ENCODE results near the gene RNU5B-1. TPM values are rescaled to one million over a fixed set of nuclear protein-coding genes. Genes with fewer than 3 reads are reported as not detected.

RNU5B-1 gene
- total and polyA plus RNA-seq, 9 of the 15 experiments (the other 6 are each of a cell fraction or from before 2014, with no cell fraction given): 14.2 TPM; not detected in 8

- no peak for TF ChIP-seq FOXP4 (CRISPR knock-in tag; IDR thresholded peaks at IDR 0.05; ENCODE audit: borderline replicate concordance)
- peak; percentile 98 for TF ChIP-seq SNAPC5 (CRISPR knock-in tag; IDR thresholded peaks at IDR 0.05)
- peak; percentile 89 for TF ChIP-seq GTF3C2 (IDR thresholded peaks at IDR 0.05; ENCODE audit: borderline replicate concordance, extremely low read depth, insufficient read length)
- peak; percentile 65 for TF ChIP-seq ETV5 (CRISPR knock-in tag; IDR thresholded peaks at IDR 0.05; ENCODE audit: low read depth)
- TF ChIP-seq SP2 (IDR thresholded peaks at IDR 0.05; ENCODE audit: extremely low read depth, low read depth, low read length, poor library complexity, severe bottlenecking): no peak
- peak; percentile 98 for TF ChIP-seq ZNF830 (CRISPR knock-in tag; IDR thresholded peaks at IDR 0.05)
- peak; percentile 36 for TF ChIP-seq TCF3 (CRISPR knock-in tag; IDR thresholded peaks at IDR 0.05)
- peak; percentile 100 for TF ChIP-seq GTF2F1 (IDR thresholded peaks at IDR 0.05; ENCODE audit: low read depth, low read length)
- TF ChIP-seq POLR2H (tag; IDR thresholded peaks at IDR 0.05; ENCODE audit: low read depth): peak; percentile 100
- peak; percentile 82 for TF ChIP-seq NCOA6 (IDR thresholded peaks at IDR 0.05)
- TF ChIP-seq ZNF324 (CRISPR knock-in tag; IDR thresholded peaks at IDR 0.05): peak; percentile 60; the same call in 1 of the 2 replicates
- TF ChIP-seq GTF2A2 (tag; IDR thresholded peaks at IDR 0.05): peak; percentile 100
- peak; percentile 78 for TF ChIP-seq U2AF1 (optimal IDR thresholded peaks at IDR 0.05; ENCODE audit: low read depth, low read length)
- TF ChIP-seq ZEB2 (IDR thresholded peaks at IDR 0.05): peak; percentile 67; the same call in 1 of the 2 replicates
- peak; percentile 56 for TF ChIP-seq PRDM10 (IDR thresholded peaks at IDR 0.05; ENCODE audit: partially characterized antibody)
- no peak for TF ChIP-seq HDGF (IDR thresholded peaks at IDR 0.05)
- no peak for TF ChIP-seq ZC3H11A (IDR thresholded peaks at IDR 0.05; ENCODE audit: low read depth, low read length)
- TF ChIP-seq RBM17 (IDR thresholded peaks at IDR 0.05; ENCODE audit: borderline replicate concordance, low read depth, low read length): no peak
- peak; percentile 27 for TF ChIP-seq ZNF146 (CRISPR knock-in tag; IDR thresholded peaks at IDR 0.05; ENCODE audit: unreplicated experiment)
- no peak for TF ChIP-seq ZNF785 (CRISPR knock-in tag; IDR thresholded peaks at IDR 0.05)
Observed at GRCh38 chr15:65304381-65305149, at the start of gene RNU5B-1 (continued).

Measured in K562 (cell line).